ENCODE data around the gene GPANK1. TPM values are rescaled to one million over a fixed set of nuclear protein-coding genes. Genes with fewer than 3 reads are reported as not detected.

GPANK1 gene
- total RNA-seq, 1 donor from 2014 or later, result 12.0 TPM

GRCh38 chr6:31661262-31662123 lies 3.3 kb downstream of the GPANK1 start:
- Mint-ChIP-seq H3K36me3 (ENCODE audit: low read depth) (peaks cover 2% of the 10 kb centered on the region), H3K27me3 (ENCODE audit: low read depth) (no peaks in the 10 kb centered on the region), H3K4me3 (ENCODE audit: unreplicated experiment) (peak overlapping the region; percentile 83), H3K9me3 (ENCODE audit: low read depth) (no peaks in the 10 kb centered on the region), H3K27ac (ENCODE audit: unreplicated experiment) (peak overlapping the region; percentile 82), H3K4me1 (ENCODE audit: low read depth) (peaks cover 67% of the 10 kb centered on the region)
- DNase-seq (ENCODE audit: low spot score), result no peak
- TF ChIP-seq, protein P1, sequence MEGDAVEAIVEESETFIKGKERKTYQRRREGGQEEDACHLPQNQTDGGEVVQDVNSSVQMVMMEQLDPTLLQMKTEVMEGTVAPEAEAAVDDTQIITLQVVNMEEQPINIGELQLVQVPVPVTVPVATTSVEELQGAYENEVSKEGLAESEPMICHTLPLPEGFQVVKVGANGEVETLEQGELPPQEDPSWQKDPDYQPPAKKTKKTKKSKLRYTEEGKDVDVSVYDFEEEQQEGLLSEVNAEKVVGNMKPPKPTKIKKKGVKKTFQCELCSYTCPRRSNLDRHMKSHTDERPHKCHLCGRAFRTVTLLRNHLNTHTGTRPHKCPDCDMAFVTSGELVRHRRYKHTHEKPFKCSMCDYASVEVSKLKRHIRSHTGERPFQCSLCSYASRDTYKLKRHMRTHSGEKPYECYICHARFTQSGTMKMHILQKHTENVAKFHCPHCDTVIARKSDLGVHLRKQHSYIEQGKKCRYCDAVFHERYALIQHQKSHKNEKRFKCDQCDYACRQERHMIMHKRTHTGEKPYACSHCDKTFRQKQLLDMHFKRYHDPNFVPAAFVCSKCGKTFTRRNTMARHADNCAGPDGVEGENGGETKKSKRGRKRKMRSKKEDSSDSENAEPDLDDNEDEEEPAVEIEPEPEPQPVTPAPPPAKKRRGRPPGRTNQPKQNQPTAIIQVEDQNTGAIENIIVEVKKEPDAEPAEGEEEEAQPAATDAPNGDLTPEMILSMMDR (IDR thresholded peaks at IDR 0.05), result no peak

DNA sequence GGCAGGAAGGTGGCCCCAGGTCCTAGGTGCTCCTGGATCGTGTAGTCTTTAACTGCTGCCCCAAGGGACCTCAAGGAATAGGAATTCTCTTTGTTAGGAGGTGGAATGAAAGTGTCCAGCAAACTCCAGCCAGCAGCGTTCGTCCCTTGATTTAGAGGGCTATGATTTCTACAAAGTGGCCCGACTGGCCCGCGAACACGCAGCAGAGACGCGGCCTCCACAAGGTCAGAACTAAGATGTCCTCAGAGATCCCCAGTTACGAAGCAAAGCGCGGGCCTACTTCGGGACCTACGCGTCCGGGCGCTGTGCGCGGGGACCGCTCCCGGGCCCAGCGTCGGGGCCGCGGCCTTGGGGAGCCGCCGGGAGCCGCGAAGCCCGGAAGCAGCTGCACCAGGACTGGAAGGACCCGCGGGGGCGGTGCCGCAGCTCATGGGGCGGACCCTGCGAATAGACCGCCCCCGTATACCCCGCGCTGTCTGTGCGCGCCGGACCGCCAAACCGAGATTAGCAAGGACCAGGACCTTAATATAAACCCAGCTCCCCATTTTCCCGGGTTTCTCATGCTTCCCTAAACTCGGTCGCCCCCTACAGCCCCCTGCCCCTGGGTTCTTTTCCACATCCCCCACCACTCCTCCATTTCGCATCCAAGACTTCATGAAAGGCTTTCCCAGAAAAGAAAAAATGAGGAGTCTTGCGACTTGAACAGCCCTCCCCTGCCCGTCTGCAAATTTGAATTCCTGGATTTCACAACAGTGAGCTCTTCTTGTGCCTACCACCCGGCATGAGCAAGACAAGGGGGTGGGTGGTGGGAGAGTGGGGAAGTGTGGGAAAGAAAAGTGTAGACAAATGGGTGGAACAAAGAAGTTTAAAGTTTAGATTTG lies 4.2 kb downstream of the GPANK1 start, which contains the start of gene C6orf47:
Gene C6orf47 (minus strand): TSS at position 398 of the 881 bp plus-strand sequence. CDS start 831 bp downstream, outside the sequence.
- no peaks in the 10 kb centered on the region for H3K27me3 Mint-ChIP-seq (ENCODE audit: low read depth)
- peak within 1 kb of the TSS; percentile 83 for H3K4me3 Mint-ChIP-seq (ENCODE audit: unreplicated experiment)
- H3K9me3 Mint-ChIP-seq (ENCODE audit: low read depth), result no peaks in the 10 kb centered on the region
- peaks cover 2% of the 10 kb centered on the region for H3K36me3 Mint-ChIP-seq (ENCODE audit: low read depth)
- H3K27ac Mint-ChIP-seq (ENCODE audit: unreplicated experiment), result peak within 1 kb of the TSS; percentile 82
- no peak for DNase-seq (ENCODE audit: low spot score)
- TF ChIP-seq, protein P1 (IDR thresholded peaks at IDR 0.05), result peak; percentile 22
- peaks cover 63% of the 10 kb centered on the region for H3K4me1 Mint-ChIP-seq (ENCODE audit: low read depth)

DNA sequence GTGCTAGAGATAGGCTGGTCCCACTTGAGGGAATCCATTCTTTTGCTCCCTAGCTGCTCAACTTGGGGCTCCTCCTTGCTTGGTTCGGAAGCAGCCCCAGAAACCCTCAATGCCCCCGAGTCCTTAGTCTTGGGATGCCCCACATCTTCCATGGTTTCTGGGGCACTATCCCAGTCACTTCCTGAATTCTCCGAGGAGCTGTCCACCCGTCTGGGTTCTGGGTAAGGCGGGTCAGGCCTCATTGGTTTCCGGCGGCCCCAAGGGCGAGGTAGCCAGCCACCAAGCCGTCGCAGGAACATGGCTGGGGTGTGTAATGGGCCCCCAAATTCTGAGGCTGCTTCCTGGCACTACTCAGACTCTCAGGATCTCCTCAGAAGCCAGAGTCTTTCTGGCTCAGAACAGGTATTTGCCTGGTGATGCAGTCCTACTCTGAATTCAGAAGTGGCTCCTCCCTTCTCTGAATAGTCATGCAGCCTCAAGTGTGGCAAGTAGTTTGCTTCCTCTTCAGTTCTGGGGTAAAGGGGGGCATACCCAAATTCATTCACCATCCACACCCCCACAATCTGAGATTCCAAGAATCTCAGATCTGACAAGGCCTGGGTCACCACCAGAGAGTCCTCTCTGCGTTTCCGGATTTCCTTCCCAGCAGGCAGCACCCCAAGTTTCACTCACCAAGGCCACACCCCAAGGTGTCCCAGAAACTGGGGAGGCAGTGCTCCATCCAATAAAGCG lies 5.0 kb downstream of the GPANK1 start:
- DNase-seq (ENCODE audit: low spot score), result no peak

GRCh38 chr6:31658983-31659648 lies 5.7 kb downstream of the GPANK1 start:
- Mint-ChIP-seq H3K36me3 (ENCODE audit: low read depth) (peaks cover 2% of the 10 kb centered on the region), H3K4me3 (ENCODE audit: unreplicated experiment) (peak overlapping the region; percentile 83), H3K9me3 (ENCODE audit: low read depth) (no peaks in the 10 kb centered on the region), H3K27ac (ENCODE audit: unreplicated experiment) (peak overlapping the region; percentile 79), H3K4me1 (ENCODE audit: low read depth) (peaks cover 55% of the 10 kb centered on the region), H3K27me3 (ENCODE audit: low read depth) (no peaks in the 10 kb centered on the region)
- TF ChIP-seq, protein P1 (IDR thresholded peaks at IDR 0.05), result no peak
- no peak for DNase-seq (ENCODE audit: low spot score)

More for the DNA sequence above, 5.0 kb downstream of the GPANK1 start:
- H3K27ac Mint-ChIP-seq (ENCODE audit: unreplicated experiment), result peak overlapping the region; percentile 79
- H3K36me3 Mint-ChIP-seq (ENCODE audit: low read depth), result peaks cover 2% of the 10 kb centered on the region
- TF ChIP-seq, protein P1 (IDR thresholded peaks at IDR 0.05), result no peak
- no peaks in the 10 kb centered on the region for H3K27me3 Mint-ChIP-seq (ENCODE audit: low read depth)
- H3K4me1 Mint-ChIP-seq (ENCODE audit: low read depth), result peaks cover 62% of the 10 kb centered on the region
- H3K4me3 Mint-ChIP-seq (ENCODE audit: unreplicated experiment), result peak overlapping the region; percentile 83
- no peaks in the 10 kb centered on the region for H3K9me3 Mint-ChIP-seq (ENCODE audit: low read depth)
